Esophagus (tissue), 2 donors: ENCODE measurements around the gene DNMBP. TPM values are rescaled to one million over a fixed set of nuclear protein-coding genes. Genes with fewer than 3 reads are reported as not detected.
"Not testable (repeated sequence)": the region's sequence is repeated elsewhere in the genome, so short reads cannot be mapped to it uniquely, and the experiment has no call there.

Source experiments
- H3K27ac ChIP-seq, 2 donors: one replicate each; pipeline ENCODE4 v1.5.1; 2013; ENCODE audit warnings: low read depth in 2 of 2, mild to moderate bottlenecking in 2 of 2, inconsistent platforms in 1 of 2, low read length in 1 of 2, moderate library complexity in 1 of 2
- H3K27me3 ChIP-seq, 2 donors: one replicate each; pipeline ENCODE4 v1.6.1; 2013; ENCODE audit warnings: low read length in 2 of 2, control low read depth in 1 of 2, mild to moderate bottlenecking in 1 of 2; ENCODE audit not compliant: insufficient read depth in 2 of 2, control insufficient read depth in 1 of 2
- H3K36me3 ChIP-seq, 2 donors: one replicate each; pipeline ENCODE4 v1.6.1; 2013; ENCODE audit warnings: low read length in 1 of 2; ENCODE audit not compliant: control insufficient read depth in 2 of 2, insufficient read depth in 2 of 2
- H3K4me1 ChIP-seq, 2 donors: one replicate each; pipeline ENCODE4 v1.6.1; 2013; ENCODE audit warnings: low read length in 1 of 2; ENCODE audit not compliant: control insufficient read depth in 2 of 2, insufficient read depth in 2 of 2
- H3K4me3 ChIP-seq, 2 donors: one replicate each; pipeline ENCODE4 v1.5.1; 2013; ENCODE audit warnings: low read length in 2 of 2, mild to moderate bottlenecking in 2 of 2, low read depth in 1 of 2, moderate library complexity in 1 of 2
- H3K9me3 ChIP-seq, 2 donors: one replicate each; pipeline ENCODE4 v1.6.1; 2013; ENCODE audit warnings: mild to moderate bottlenecking in 2 of 2, low read depth in 1 of 2, low read length in 1 of 2, moderate library complexity in 1 of 2; ENCODE audit not compliant: control insufficient read depth in 2 of 2, insufficient read depth in 1 of 2
- WGBS, 2 donors: extraction: QIAGEN DNeasy Blood & Tissue Kit; methylation state at CpG; one replicate each; pipeline ENCODE4 v1.1.7; 2013; 5-methylcytosine and 5-hydroxymethylcytosine counted together
- polyA plus RNA-seq, 2 donors: library from polyadenylated mRNA; stranded (reverse); fragments of 200-250 nt; gene quantifications; one replicate each; pipeline ENCODE4 v1.2.3, GENCODE V29; 2013
- donor health status: healthy with polysubstance abuse.
- donor health status: Bipolar disorder and iron deficiency.

DNMBP gene
- polyA plus RNA-seq, 2 donors = 5.4 to 6.4 TPM

DNA sequence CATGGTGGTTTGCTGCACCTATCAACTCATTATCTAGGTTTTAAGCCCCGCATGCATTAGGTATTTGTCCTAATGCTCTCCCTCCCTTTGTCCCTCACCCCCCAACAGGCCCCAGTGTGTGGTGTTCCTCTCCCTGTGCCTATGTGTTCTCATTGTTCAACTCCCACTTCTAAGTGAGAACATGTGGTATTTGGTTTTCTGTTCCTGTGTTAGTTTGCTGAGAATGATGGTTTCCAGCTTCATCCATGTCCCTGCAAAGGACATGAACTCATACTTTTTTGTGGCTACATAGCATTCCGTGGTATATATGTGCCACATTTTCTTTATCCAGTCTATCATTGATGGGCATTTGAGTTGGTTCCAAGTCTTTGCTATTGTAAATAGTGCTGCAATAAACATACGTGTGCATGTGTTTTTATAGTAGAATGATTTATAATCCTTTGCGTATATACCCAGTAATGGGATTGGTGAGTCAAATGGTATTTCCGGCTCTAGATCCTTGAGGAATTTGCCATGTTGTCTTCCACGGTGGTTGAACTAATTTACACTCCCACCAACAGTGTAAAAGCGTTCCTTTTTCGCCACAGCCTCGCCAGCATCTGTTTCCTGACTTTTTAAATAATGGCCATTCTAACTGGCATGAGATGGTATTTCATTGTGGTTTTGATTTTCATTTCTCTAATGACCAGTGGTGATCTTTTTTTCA is 146.1 kb downstream of the DNMBP start:
- H3K27ac ChIP-seq, H3K4me3 ChIP-seq, H3K27me3 ChIP-seq, H3K4me1 ChIP-seq, H3K9me3 ChIP-seq, H3K36me3 ChIP-seq: not testable (repeated sequence)
- WGBS, 2 donors = 58 to 61% methylated on average over 9 of the region's 9 CpGs

DNA sequence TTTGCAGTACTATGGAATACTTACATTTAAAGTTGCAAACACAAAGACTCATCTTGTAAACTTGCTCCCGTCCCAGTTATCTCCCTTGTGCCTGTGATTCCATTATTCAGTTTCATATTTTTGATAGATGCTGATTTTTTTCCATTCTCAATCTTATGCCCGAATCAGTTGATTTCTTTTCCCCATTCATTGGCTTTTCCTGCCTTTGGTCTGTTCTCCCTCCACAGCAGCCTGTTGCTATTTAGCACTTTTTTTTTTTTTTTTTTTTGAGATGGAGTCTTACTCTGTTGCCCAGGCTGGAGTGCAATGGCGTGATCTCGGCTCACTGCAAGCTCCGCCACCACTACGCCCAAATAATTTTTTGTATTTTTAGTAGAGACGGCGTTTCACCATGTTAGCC is 149.3 kb downstream of the DNMBP start:
- no peaks in the 10 kb centered on the region for H3K36me3 ChIP-seq
- no peak overlapping the region for H3K27ac ChIP-seq
- no peak overlapping the region for H3K4me3 ChIP-seq
- no peaks in the 10 kb centered on the region for H3K27me3 ChIP-seq
- no peaks in the 10 kb centered on the region for H3K4me1 ChIP-seq
- H3K9me3 ChIP-seq = no peaks in the 10 kb centered on the region
- WGBS, 2 donors = 91 to 93% methylated on average over 8 of the region's 8 CpGs

DNA sequence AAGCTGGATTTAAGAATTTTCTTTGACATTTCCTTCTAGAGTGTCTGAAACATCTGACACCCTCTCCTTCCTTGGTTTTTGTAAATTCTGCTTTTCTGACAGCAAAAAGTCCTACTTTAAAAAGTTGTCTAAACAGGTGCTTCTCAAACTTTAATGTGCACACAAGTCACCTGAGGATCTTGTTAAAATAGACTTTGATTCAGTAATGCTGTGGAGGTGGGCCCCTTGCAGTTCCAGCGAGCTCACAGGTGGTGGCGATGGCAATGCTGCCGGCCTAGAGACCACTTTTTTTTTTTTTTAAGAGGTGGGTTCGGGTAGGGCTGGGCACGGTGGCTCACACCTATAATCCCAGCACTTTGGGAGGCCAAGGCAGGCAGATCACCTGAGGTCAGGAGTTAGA is 150.2 kb downstream of the DNMBP start:
- no peaks in the 10 kb centered on the region for H3K4me1 ChIP-seq
- H3K36me3 ChIP-seq = no peaks in the 10 kb centered on the region
- no peaks in the 10 kb centered on the region for H3K9me3 ChIP-seq
- no peak overlapping the region for H3K4me3 ChIP-seq
- no peak overlapping the region for H3K27ac ChIP-seq
- no peaks in the 10 kb centered on the region for H3K27me3 ChIP-seq
- 39 to 44% methylated on average over 5 of the region's 5 CpGs for WGBS, 2 donors

DNA sequence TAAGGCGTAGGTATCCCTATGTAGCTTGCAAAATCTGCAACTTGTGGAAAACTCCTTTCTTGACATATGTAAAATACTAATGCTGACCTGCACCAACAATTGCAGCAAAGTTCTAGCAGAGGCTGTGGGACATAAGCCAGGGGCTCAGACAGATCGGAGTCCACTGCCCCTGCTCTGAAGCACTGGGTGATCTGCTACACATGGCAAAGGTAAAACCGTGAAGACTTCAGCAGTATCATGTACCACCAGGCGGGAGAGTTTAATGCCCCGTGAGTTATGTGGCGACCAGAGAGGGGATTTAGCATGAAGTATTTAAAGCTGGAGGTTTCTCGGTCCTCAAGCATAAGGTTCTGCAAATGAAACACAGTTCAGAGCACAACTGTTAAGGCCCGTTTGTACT is 150.9 kb downstream of the DNMBP start:
- 87% methylated on average over 8 of the region's 8 CpGs for WGBS, 2 donors
- H3K4me3 ChIP-seq = no peak overlapping the region
- no peaks in the 10 kb centered on the region for H3K4me1 ChIP-seq

GRCh38 chr10:99855479-99856071 is 154.2 kb downstream of the DNMBP start:
- peaks cover 0 to 2% of the 10 kb centered on the region in 2 donors for H3K9me3 ChIP-seq
- H3K36me3 ChIP-seq = no peaks in the 10 kb centered on the region
- WGBS, 2 donors = 84 to 88% methylated on average over 8 of the region's 8 CpGs
- no peak overlapping the region for H3K4me3 ChIP-seq
- no peaks in the 10 kb centered on the region for H3K4me1 ChIP-seq
- H3K27me3 ChIP-seq = no peaks in the 10 kb centered on the region
- H3K27ac ChIP-seq = no peak overlapping the region

More for the DNA sequence above, 150.9 kb downstream of the DNMBP start:
- no peaks in the 10 kb centered on the region for H3K36me3 ChIP-seq
- no peaks in the 10 kb centered on the region for H3K9me3 ChIP-seq
- no peaks in the 10 kb centered on the region for H3K27me3 ChIP-seq
- no peak overlapping the region for H3K27ac ChIP-seq

DNA sequence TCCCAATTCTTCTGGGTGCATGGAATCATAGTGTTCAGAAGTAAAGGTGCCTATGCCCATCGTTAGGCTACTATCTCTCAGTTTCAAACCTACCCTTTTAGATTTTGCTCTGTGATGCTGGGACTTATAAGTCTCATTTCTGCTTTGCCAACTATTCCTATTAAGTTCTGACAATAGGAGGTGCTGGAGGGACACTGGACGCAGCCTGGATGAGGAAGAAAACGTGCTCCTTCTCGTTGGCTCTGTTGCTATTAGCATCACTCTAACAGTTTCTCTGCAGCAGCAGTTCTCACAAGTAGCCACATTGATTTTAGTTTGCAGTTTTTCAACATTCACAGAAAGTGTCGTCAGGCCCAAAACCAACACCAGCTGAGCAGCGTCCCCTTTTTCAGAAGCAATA is 154.9 kb downstream of the DNMBP start:
- no peaks in the 10 kb centered on the region for H3K36me3 ChIP-seq
- peaks cover 0 to 2% of the 10 kb centered on the region in 2 donors for H3K9me3 ChIP-seq
- WGBS, 2 donors = 47% methylated on average over 6 of the region's 6 CpGs
- H3K27me3 ChIP-seq = no peaks in the 10 kb centered on the region
- H3K27ac ChIP-seq = no peak overlapping the region
- H3K4me3 ChIP-seq = no peak overlapping the region
- H3K4me1 ChIP-seq = no peaks in the 10 kb centered on the region

DNA sequence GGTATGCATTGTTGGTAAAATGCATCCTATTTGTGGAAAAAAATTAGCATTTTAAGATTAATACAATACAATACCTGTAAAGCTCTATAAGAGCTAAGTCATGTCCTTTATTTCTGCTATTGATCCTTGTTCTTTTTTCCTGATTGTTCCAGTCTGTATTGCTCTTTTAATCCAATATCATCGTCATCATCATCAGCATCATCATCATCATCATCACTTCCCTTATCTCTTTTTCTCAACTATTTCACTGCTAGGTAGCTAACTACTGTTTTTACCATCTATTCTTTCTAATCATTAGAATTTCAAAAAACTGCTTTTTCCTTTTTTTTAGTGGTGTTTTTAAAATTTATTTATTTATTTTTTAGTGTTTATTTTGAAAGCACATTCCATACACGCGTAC is 156.1 kb downstream of the DNMBP start:
- Histone ChIP-seq H3K27ac (no peak overlapping the region), H3K27me3 (no peaks in the 10 kb centered on the region), H3K36me3 (no peaks in the 10 kb centered on the region), H3K4me1 (no peaks in the 10 kb centered on the region), H3K9me3 (peaks cover 0 to 2% of the 10 kb centered on the region in 2 donors), H3K4me3 (no peak overlapping the region)
- WGBS, 2 donors = 74 to 82% methylated on average over 3 of the region's 3 CpGs

DNA sequence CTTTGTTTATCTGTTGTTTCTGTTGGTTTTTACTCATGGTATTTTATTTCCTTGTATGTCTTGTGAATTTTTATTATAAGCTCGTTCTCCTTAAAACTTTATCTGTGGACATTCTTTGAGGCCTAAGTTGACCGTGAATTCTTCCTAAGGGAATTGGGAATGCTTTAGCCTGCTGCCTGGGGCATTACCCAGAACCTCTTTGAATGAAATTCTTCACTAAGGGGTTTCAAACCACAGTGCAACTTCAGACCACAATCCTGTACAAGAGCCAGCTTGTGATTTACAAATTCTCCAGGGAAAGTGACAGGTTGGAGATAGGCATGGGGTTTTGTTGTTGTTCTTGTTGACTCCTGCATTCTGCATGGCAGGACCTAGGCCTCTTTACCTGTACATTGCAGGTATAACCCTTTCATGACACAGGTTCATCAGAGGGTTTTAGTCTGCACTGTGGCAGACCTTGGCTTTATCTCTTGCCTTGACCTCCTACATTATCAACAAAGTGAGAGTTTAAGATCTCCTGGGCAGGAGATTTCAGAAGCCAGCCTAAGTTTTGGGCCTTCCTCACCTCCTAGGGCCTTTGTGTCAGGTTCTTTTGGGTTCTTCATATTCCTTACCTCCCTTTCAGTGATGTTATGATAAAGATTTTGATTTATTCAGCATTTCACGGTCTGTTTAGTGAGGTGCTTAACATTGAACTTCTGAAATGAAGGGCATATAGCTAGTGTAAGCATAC is 157.1 kb downstream of the DNMBP start:
- Histone ChIP-seq H3K27ac (no peak overlapping the region), H3K4me3 (no peak overlapping the region), H3K27me3 (no peaks in the 10 kb centered on the region), H3K4me1 (no peaks in the 10 kb centered on the region), H3K36me3 (no peaks in the 10 kb centered on the region), H3K9me3 (peaks cover 0 to 2% of the 10 kb centered on the region in 2 donors)
- 63 to 86% methylated on average over 3 of the region's 3 CpGs for WGBS, 2 donors

GRCh38 chr10:99851825-99852224 is 157.9 kb downstream of the DNMBP start:
- 92 to 96% methylated on average over 3 of the region's 3 CpGs for WGBS, 2 donors
- H3K36me3 ChIP-seq = no peaks in the 10 kb centered on the region
- H3K4me3 ChIP-seq = no peak overlapping the region
- H3K9me3 ChIP-seq = peaks cover 0 to 2% of the 10 kb centered on the region in 2 donors
- no peak overlapping the region for H3K27ac ChIP-seq
- no peaks in the 10 kb centered on the region for H3K4me1 ChIP-seq
- no peaks in the 10 kb centered on the region for H3K27me3 ChIP-seq
